Vagina (tissue), 2 donors: ENCODE data around the gene SORCS2. TPM values are rescaled to one million over a fixed set of nuclear protein-coding genes. Genes with fewer than 3 reads are reported as not detected.

Experiments
- DNase-seq, 2 donors: peaks; one replicate each; pipeline ENCODE4 v3.0.0-alpha.2; 2017; ENCODE audit errors: extremely low spot score in 2 of 2
- H3K27ac ChIP-seq: fragments of 200-600 bp; sonication (generic); one replicate; pipeline ENCODE4 v1.5.1; 2019
- H3K27me3 ChIP-seq: fragments of 200-600 bp; sonication (generic); one replicate; pipeline ENCODE4 v1.5.1; 2019
- H3K36me3 ChIP-seq, 2 donors: fragments of 200-600 bp; sonication (generic); one replicate each; pipeline ENCODE4 v1.5.1; 2017 to 2019
- H3K4me1 ChIP-seq: fragments of 200-600 bp; sonication (generic); one replicate; pipeline ENCODE4 v1.5.1; 2019
- H3K4me3 ChIP-seq, 2 donors: fragments of 200-600 bp; sonication (generic); 1 replicate in 1 of 2; 2 replicates in 1 of 2; pipeline ENCODE4 v1.5.1; 2016 to 2019
- H3K9me3 ChIP-seq: fragments of 200-600 bp; sonication (generic); one replicate; pipeline ENCODE4 v1.5.1; 2019
- POLR2A ChIP-seq, 2 donors: fragments of 450-650 bp; IDR thresholded peaks; one replicate each; pipeline ENCODE4 v1.6.1; 2017; ENCODE audit warnings: antibody characterized with exemption in 2 of 2, mild to moderate bottlenecking in 2 of 2, moderate library complexity in 2 of 2
- POLR2AphosphoS5 ChIP-seq, 2 donors: sonication (generic); formaldehyde crosslinking; IDR thresholded peaks; one replicate each; pipeline ENCODE4 v1.9.0; 2017; ENCODE audit warnings: antibody characterized with exemption in 2 of 2, mild to moderate bottlenecking in 2 of 2, low read depth in 1 of 2; ENCODE audit not compliant: insufficient read depth in 1 of 2
- intact Hi-C: fragments of 100-400 bp; cut with DNase I; formaldehyde crosslinking; loops from one replicate; pipeline ENCODE4 v1.15.1; 2023
- total RNA-seq: library from RNA; depleted of rRNA; stranded (reverse); fragments of >200 nt; gene quantifications from one replicate; pipeline ENCODE4 v1.2.3, GENCODE V29; 2016
- TF ChIP-seq, protein P1 (sequence below), 3 experiments: fragments of 450-650 bp in 2 of 3; fragments of 200-600 bp in 1 of 3; sonication (generic) in 1 of 3; IDR thresholded peaks; one replicate each; pipeline ENCODE4 v1.5.1; 2017 to 2019; ENCODE audit warnings: antibody characterized with exemption in 3 of 3, mild to moderate bottlenecking in 2 of 3, moderate library complexity in 2 of 3

The SORCS2 gene
- total RNA-seq, 1 donor from 2014 or later: 5.4 TPM

DNA sequence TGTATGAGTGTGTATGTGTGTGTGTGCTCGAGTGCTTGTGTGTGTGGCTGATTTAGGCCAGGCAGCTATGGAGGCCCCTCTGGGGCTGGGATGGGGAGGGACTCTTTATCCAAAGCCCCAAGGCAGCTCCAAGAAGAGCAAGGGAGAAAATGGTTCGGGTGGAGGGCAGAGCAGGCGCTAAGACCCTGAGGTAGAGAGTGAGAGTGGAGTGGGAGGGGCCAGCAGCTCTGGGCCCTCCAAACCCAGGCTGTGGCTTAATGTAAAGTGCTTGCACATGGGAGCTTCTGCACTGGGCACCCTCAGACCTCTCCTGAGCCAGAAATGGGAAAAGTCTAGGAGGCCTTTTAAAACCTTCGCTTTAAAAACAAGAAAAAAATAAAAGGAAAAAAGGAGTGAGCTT, 475.9 kb downstream of the SORCS2 start:
- no peaks in the 10 kb centered on the region for H3K4me1 ChIP-seq
- no peak overlapping the region for H3K27ac ChIP-seq
- no peak for DNase-seq
- no peaks in the 10 kb centered on the region for H3K36me3 ChIP-seq
- no peaks in the 10 kb centered on the region for H3K27me3 ChIP-seq
- TF ChIP-seq, protein P1, sequence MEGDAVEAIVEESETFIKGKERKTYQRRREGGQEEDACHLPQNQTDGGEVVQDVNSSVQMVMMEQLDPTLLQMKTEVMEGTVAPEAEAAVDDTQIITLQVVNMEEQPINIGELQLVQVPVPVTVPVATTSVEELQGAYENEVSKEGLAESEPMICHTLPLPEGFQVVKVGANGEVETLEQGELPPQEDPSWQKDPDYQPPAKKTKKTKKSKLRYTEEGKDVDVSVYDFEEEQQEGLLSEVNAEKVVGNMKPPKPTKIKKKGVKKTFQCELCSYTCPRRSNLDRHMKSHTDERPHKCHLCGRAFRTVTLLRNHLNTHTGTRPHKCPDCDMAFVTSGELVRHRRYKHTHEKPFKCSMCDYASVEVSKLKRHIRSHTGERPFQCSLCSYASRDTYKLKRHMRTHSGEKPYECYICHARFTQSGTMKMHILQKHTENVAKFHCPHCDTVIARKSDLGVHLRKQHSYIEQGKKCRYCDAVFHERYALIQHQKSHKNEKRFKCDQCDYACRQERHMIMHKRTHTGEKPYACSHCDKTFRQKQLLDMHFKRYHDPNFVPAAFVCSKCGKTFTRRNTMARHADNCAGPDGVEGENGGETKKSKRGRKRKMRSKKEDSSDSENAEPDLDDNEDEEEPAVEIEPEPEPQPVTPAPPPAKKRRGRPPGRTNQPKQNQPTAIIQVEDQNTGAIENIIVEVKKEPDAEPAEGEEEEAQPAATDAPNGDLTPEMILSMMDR (IDR thresholded peaks at IDR 0.05): no peak
- TF ChIP-seq POLR2A (IDR thresholded peaks at IDR 0.05): no peak
- TF ChIP-seq POLR2AphosphoS5 (IDR thresholded peaks at IDR 0.05; ENCODE audit: insufficient read depth in 1 of 2, low read depth in 1 of 2): no peak
- no peaks in the 10 kb centered on the region for H3K9me3 ChIP-seq
- H3K4me3 ChIP-seq: no peak overlapping the region
- intact Hi-C loops: no loop called here

- no peak for DNase-seq
- intact Hi-C loops: no loop called here
- TF ChIP-seq, protein P1 (IDR thresholded peaks at IDR 0.05): no peak
- TF ChIP-seq POLR2A (IDR thresholded peaks at IDR 0.05): no peak
- TF ChIP-seq POLR2AphosphoS5 (IDR thresholded peaks at IDR 0.05; ENCODE audit: insufficient read depth in 1 of 2, low read depth in 1 of 2): no peak
- H3K4me3 ChIP-seq: no peak overlapping the region
- H3K4me1 ChIP-seq: no peaks in the 10 kb centered on the region
- no peaks in the 10 kb centered on the region for H3K27me3 ChIP-seq
- no peak overlapping the region for H3K27ac ChIP-seq
- no peaks in the 10 kb centered on the region for H3K36me3 ChIP-seq
- H3K9me3 ChIP-seq: no peaks in the 10 kb centered on the region
These were observed 476.5 kb downstream of the SORCS2 start for GRCh38 chr4:7668826-7669225.

DNA sequence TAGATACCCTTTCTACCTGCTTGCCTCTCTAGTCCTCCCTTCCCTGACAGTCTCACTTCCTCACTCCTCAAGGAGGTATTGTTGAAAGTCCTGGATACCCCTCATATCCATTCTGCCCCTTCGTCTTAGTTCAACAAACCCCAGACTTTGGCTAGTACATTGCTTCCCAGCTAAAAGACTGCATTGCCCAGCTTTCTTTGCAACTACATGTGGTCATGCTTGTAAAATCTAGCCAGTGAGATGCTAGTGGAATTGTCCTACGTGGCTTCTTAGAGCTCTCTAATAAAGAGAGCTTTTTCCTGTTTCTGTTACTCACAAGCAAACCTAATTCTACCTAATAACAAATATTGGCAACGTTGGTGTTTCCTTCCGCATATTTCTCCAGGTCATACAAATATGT, 480.3 kb downstream of the SORCS2 start:
- Histone ChIP-seq H3K27me3 (no peaks in the 10 kb centered on the region), H3K4me3 (no peak overlapping the region), H3K36me3 (no peaks in the 10 kb centered on the region), H3K9me3 (no peaks in the 10 kb centered on the region), H3K27ac (no peak overlapping the region), H3K4me1 (no peaks in the 10 kb centered on the region)
- intact Hi-C loops: no loop called here
- DNase-seq: no peak
- TF ChIP-seq, protein P1 (IDR thresholded peaks at IDR 0.05): no peak
- no peak for TF ChIP-seq POLR2AphosphoS5 (IDR thresholded peaks at IDR 0.05; ENCODE audit: insufficient read depth in 1 of 2, low read depth in 1 of 2)
- TF ChIP-seq POLR2A (IDR thresholded peaks at IDR 0.05): no peak

DNA sequence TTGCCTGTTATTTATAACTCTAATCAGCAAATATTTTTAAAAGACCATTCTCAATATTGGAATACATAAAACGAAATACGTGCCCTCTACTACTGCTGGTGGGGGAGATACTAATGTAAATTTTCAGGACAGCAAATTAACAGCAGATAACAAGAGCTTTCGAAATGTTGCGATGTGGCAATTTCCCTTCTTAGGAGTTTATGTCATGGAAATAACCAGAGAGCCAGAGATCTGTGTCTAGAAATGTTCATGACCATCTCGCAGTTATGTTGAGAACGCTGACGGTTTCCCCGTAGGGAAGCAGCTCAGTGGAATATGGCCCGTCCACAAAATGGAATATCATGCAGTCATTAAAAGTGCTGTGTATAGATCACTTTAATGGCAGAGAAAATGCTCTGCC, 480.8 kb downstream of the SORCS2 start:
- no peaks in the 10 kb centered on the region for H3K36me3 ChIP-seq
- no peak overlapping the region for H3K27ac ChIP-seq
- TF ChIP-seq POLR2A (IDR thresholded peaks at IDR 0.05) (no peak), POLR2AphosphoS5 (IDR thresholded peaks at IDR 0.05; ENCODE audit: insufficient read depth in 1 of 2, low read depth in 1 of 2) (no peak)
- TF ChIP-seq, protein P1 (IDR thresholded peaks at IDR 0.05): no peak

GRCh38 chr4:7674706-7675105, 482.4 kb downstream of the SORCS2 start:
- H3K36me3 ChIP-seq: no peaks in the 10 kb centered on the region
- DNase-seq: no peak
- no peak overlapping the region for H3K4me3 ChIP-seq
- no peaks in the 10 kb centered on the region for H3K4me1 ChIP-seq
- H3K27ac ChIP-seq: no peak overlapping the region
- intact Hi-C loops: no loop called here
- no peaks in the 10 kb centered on the region for H3K27me3 ChIP-seq
- H3K9me3 ChIP-seq: no peaks in the 10 kb centered on the region
- TF ChIP-seq POLR2AphosphoS5 (IDR thresholded peaks at IDR 0.05; ENCODE audit: insufficient read depth in 1 of 2, low read depth in 1 of 2): no peak

More for the DNA sequence above, 480.8 kb downstream of the SORCS2 start:
- Histone ChIP-seq H3K4me1 (no peaks in the 10 kb centered on the region), H3K27me3 (no peaks in the 10 kb centered on the region), H3K4me3 (no peak overlapping the region), H3K9me3 (no peaks in the 10 kb centered on the region)
- no peak for DNase-seq
- intact Hi-C loops: no loop called here
